Fibroblast of lung (primary cell): ENCODE data around the gene GARIN5A. TPM values are rescaled to one million over a fixed set of nuclear protein-coding genes. Genes with fewer than 3 reads are reported as not detected.

ENCODE experiments used
- DNase-seq, 2 donors: peaks; one replicate each; pipeline versions ENCODE4 v3.0.0 to v3.0.0-alpha.2; 2010; ENCODE audit warnings: low read depth in 2 of 2
- H2AFZ ChIP-seq: 2 replicates; pipeline ENCODE4 v1.5.1; 2012; ENCODE audit warnings: low read length, control low read depth, inconsistent platforms
- H3K27ac ChIP-seq: 2 replicates; pipeline ENCODE4 v1.5.1; 2011; ENCODE audit warnings: low read length, control low read depth; ENCODE audit not compliant: insufficient read depth
- H3K27me3 ChIP-seq: 2 replicates; pipeline ENCODE4 v1.5.1; 2011; ENCODE audit warnings: mild to moderate bottlenecking, low read length; ENCODE audit not compliant: control insufficient read depth, insufficient read depth
- H3K36me3 ChIP-seq: 2 replicates; pipeline ENCODE4 v1.5.1; 2011; ENCODE audit warnings: low read length; ENCODE audit not compliant: control insufficient read depth, insufficient read depth
- H3K4me1 ChIP-seq: 2 replicates; pipeline ENCODE4 v1.5.1; 2011; ENCODE audit warnings: low read length; ENCODE audit not compliant: control insufficient read depth, insufficient read depth; ENCODE audit errors: extremely low read depth
- H3K4me2 ChIP-seq: 2 replicates; pipeline ENCODE4 v1.5.1; 2011; ENCODE audit warnings: low read length, control low read depth; ENCODE audit not compliant: insufficient read depth; ENCODE audit errors: extremely low read depth
- H3K4me3 ChIP-seq, 4 experiments: fragments of 200-600 bp in 1 of 4; sonication (generic) in 1 of 4; replicated peaks in 1 of 4; 2 replicates each; pipeline ENCODE4 v1.5.1; 2011 to 2016; ENCODE audit warnings: low read length in 4 of 4, low read depth in 3 of 4, mild to moderate bottlenecking in 3 of 4, control low read depth in 2 of 4, inconsistent platforms in 1 of 4, mixed read lengths in 1 of 4; ENCODE audit not compliant: insufficient read depth in 1 of 4; ENCODE audit errors: control extremely low read depth in 1 of 4
- H3K79me2 ChIP-seq: 2 replicates; pipeline ENCODE4 v1.5.1; 2012; ENCODE audit warnings: mild to moderate bottlenecking, low read length, inconsistent platforms; ENCODE audit not compliant: control insufficient read depth, insufficient read depth
- H3K9ac ChIP-seq: 2 replicates; pipeline ENCODE4 v1.5.1; 2011; ENCODE audit warnings: mild to moderate bottlenecking, low read length, control low read depth; ENCODE audit not compliant: insufficient read depth
- H3K9me3 ChIP-seq: 2 replicates; pipeline ENCODE4 v1.5.1; 2012; ENCODE audit warnings: low read depth, low read length; ENCODE audit not compliant: control insufficient read depth, insufficient read depth
- H4K20me1 ChIP-seq: 2 replicates; pipeline ENCODE4 v1.5.1; 2011; ENCODE audit warnings: low read length; ENCODE audit not compliant: control insufficient read depth, insufficient read depth; ENCODE audit errors: extremely low read depth
- EZH2 ChIP-seq: IDR thresholded peaks from 2 replicates; pipeline ENCODE4 v1.5.1; 2012; ENCODE audit warnings: low read length, control low read depth, mild to moderate bottlenecking; ENCODE audit errors: missing control alignments
- polyA plus RNA-seq, 2 donors: library from polyadenylated mRNA; depleted of rRNA in 1 of 2; stranded (reverse) in 1 of 2; unstranded in 1 of 2; fragments of >200 nt; gene quantifications; 2 replicates each; pipeline ENCODE4 v1.2.1, GENCODE V29; 2011 to 2012; ENCODE audit warnings: missing spikeins in 1 of 2
- total RNA-seq: library from RNA; depleted of rRNA; stranded (reverse); fragments of >200 nt; gene quantifications from 2 replicates; pipeline ENCODE4 v1.2.1, GENCODE V29; 2014
- TF ChIP-seq, protein P1 (sequence below), 2 donors: IDR thresholded peaks in 1 of 2; conservative IDR thresholded peaks in 1 of 2; 1 replicate in 1 of 2; 2 replicates in 1 of 2; pipeline ENCODE4 v1.5.1; 2011 to 2012; ENCODE audit warnings: low read length in 2 of 2, control low read depth in 1 of 2, inconsistent platforms in 1 of 2, low read depth in 1 of 2, mild to moderate bottlenecking in 1 of 2

GARIN5A gene
- total and polyA plus RNA-seq, 2 donors (not counting 1 experiment from before 2014, with no cell fraction given) = 0.11 to 0.66 TPM

DNA sequence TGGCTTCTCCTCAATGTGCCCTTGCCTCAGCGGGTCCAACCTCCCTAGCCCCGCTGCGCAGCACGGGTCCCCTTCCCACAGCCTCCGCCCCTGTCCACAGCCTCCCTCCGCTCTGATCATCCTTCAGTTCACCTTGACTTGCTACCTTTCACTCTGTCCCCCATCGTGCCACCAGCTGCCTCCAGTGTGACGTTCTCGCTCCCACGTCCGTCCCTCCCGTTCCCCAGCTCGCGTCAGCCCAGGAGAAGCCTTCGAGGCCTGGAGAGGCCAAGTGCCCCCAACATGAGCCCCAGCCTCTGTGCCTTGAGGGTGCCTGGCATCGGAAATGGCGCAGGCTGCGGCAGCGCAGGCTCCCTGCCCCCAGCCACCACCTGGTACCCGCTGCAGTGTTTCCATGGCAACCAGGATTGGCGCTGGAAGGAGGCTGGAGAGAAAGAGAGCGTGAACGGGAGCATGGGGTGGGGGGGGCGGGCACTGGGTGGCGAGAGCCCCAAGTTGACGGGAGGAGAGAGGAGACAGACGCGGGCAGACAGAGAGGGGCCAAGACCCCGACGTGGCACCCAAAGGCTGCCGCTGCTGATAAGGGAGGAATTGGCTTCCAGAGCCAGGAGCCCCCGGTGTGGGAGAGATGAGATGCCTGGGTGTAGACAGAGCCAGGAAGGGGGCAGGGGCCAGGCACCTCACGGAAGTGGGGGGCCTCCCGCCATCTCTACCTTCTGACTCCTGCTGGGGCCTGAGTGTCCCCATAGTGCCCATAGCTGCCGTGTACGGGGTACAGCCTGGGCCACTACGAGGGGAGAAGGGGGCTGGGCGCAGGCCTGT lies 37.9 kb upstream of the GARIN5A start:
- H3K4me2 ChIP-seq = no peak overlapping the region
- no peak overlapping the region for H3K4me3 ChIP-seq
- DNase-seq = no peak
- no peak overlapping the region for H2AFZ ChIP-seq
- no peak overlapping the region for H3K27ac ChIP-seq
- no peaks in the 10 kb centered on the region for H3K27me3 ChIP-seq
- no peak for TF ChIP-seq EZH2
- TF ChIP-seq, protein P1, sequence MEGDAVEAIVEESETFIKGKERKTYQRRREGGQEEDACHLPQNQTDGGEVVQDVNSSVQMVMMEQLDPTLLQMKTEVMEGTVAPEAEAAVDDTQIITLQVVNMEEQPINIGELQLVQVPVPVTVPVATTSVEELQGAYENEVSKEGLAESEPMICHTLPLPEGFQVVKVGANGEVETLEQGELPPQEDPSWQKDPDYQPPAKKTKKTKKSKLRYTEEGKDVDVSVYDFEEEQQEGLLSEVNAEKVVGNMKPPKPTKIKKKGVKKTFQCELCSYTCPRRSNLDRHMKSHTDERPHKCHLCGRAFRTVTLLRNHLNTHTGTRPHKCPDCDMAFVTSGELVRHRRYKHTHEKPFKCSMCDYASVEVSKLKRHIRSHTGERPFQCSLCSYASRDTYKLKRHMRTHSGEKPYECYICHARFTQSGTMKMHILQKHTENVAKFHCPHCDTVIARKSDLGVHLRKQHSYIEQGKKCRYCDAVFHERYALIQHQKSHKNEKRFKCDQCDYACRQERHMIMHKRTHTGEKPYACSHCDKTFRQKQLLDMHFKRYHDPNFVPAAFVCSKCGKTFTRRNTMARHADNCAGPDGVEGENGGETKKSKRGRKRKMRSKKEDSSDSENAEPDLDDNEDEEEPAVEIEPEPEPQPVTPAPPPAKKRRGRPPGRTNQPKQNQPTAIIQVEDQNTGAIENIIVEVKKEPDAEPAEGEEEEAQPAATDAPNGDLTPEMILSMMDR (conservative IDR thresholded peaks at IDR 0.05 in 1 of 2, IDR thresholded peaks at IDR 0.05 in 1 of 2; ENCODE audit: low read depth in 1 of 2, low read length in 2 of 2) = no peak
- no peak overlapping the region for H3K9ac ChIP-seq
- peaks cover 6% of the 10 kb centered on the region for H3K79me2 ChIP-seq
- no peaks in the 10 kb centered on the region for H4K20me1 ChIP-seq
- H3K36me3 ChIP-seq = no peaks in the 10 kb centered on the region
- peaks cover 2% of the 10 kb centered on the region for H3K4me1 ChIP-seq
- H3K9me3 ChIP-seq = no peaks in the 10 kb centered on the region

- DNase-seq = no peak
- H4K20me1 ChIP-seq = no peaks in the 10 kb centered on the region
- H3K4me3 ChIP-seq = no peak within 1 kb of the TSS
- H3K4me1 ChIP-seq = peaks cover 2% of the 10 kb centered on the region
- H3K9ac ChIP-seq = no peak within 1 kb of the TSS
- H3K79me2 ChIP-seq = peaks cover 6% of the 10 kb centered on the region
- H3K36me3 ChIP-seq = no peaks in the 10 kb centered on the region
- no peak within 1 kb of the TSS for H2AFZ ChIP-seq
- H3K27me3 ChIP-seq = no peaks in the 10 kb centered on the region
- no peak for TF ChIP-seq EZH2
- TF ChIP-seq, protein P1 (conservative IDR thresholded peaks at IDR 0.05 in 1 of 2, IDR thresholded peaks at IDR 0.05 in 1 of 2; ENCODE audit: low read depth in 1 of 2, low read length in 2 of 2) = no peak
- H3K27ac ChIP-seq = no peak within 1 kb of the TSS
- H3K9me3 ChIP-seq = no peaks in the 10 kb centered on the region
- H3K4me2 ChIP-seq = no peak within 1 kb of the TSS
Measured at GRCh38 chr19:50513746-50514345, 37.2 kb upstream of the GARIN5A start, which contains the start of gene ASPDH. Gene ASPDH (minus strand): TSS chr19:50513913. CDS start chr19:50513823, 90 bp downstream.

- H2AFZ ChIP-seq = no peak overlapping the region
- H3K36me3 ChIP-seq = no peaks in the 10 kb centered on the region
- no peak overlapping the region for H3K27ac ChIP-seq
- H3K4me3 ChIP-seq = no peak overlapping the region
- no peak for DNase-seq
- H3K4me2 ChIP-seq = no peak overlapping the region
- H3K4me1 ChIP-seq = peaks cover 2% of the 10 kb centered on the region
- H3K9me3 ChIP-seq = no peaks in the 10 kb centered on the region
- H3K9ac ChIP-seq = no peak overlapping the region
- no peak for TF ChIP-seq EZH2
- TF ChIP-seq, protein P1 (conservative IDR thresholded peaks at IDR 0.05 in 1 of 2, IDR thresholded peaks at IDR 0.05 in 1 of 2; ENCODE audit: low read depth in 1 of 2, low read length in 2 of 2) = no peak
- H3K79me2 ChIP-seq = peaks cover 6% of the 10 kb centered on the region
- H3K27me3 ChIP-seq = no peaks in the 10 kb centered on the region
- H4K20me1 ChIP-seq = no peaks in the 10 kb centered on the region
Measured at GRCh38 chr19:50512999-50513745, 36.5 kb upstream of the GARIN5A start.
